ENCODE measurements around the gene HS2ST1.

- TF ChIP-seq POLR2A (IDR thresholded peaks at IDR 0.05; ENCODE audit: low read depth, low read length) (no peak), POLR2AphosphoS5 (IDR thresholded peaks at IDR 0.05; ENCODE audit: low read depth, low read length) (no peak), TAF1 (IDR thresholded peaks at IDR 0.05; ENCODE audit: borderline replicate concordance, low read depth, low read length) (no peak)
Measured at GRCh38 chr1:86888327-86888726, 26.1 kb upstream of the HS2ST1 start.
